Adipocyte (in vitro differentiated cells): ENCODE measurements around the gene CAMTA1.

Source experiments
- DNase-seq: peaks from one replicate; pipeline ENCODE4 v3.0.0-alpha.2; 2015; ENCODE audit warnings: low read depth
- H3K27me3 ChIP-seq: replicated peaks from 2 replicates; pipeline ENCODE4 v1.7.0; 2013; ENCODE audit warnings: mild to moderate bottlenecking, low read length, moderate library complexity; ENCODE audit not compliant: control insufficient read depth, insufficient read depth
- H3K36me3 ChIP-seq: 2 replicates; pipeline ENCODE4 v1.7.0; 2013; ENCODE audit warnings: low read length, mild to moderate bottlenecking, moderate library complexity; ENCODE audit not compliant: control insufficient read depth, insufficient read depth, severe bottlenecking
- H3K4me1 ChIP-seq: 2 replicates; pipeline ENCODE4 v1.7.0; 2013; ENCODE audit warnings: mild to moderate bottlenecking, low read length, moderate library complexity; ENCODE audit not compliant: control insufficient read depth, insufficient read depth
- H3K4me3 ChIP-seq: 2 replicates; pipeline ENCODE4 v1.7.0; 2013; ENCODE audit warnings: mild to moderate bottlenecking, low read length, moderate library complexity
- H3K9ac ChIP-seq: 2 replicates; pipeline ENCODE4 v1.7.0; 2013; ENCODE audit warnings: mild to moderate bottlenecking, low read length, moderate library complexity
- H3K9me3 ChIP-seq: 2 replicates; pipeline ENCODE4 v1.7.0; 2013; ENCODE audit warnings: mild to moderate bottlenecking, low read length, moderate library complexity; ENCODE audit not compliant: control insufficient read depth

Gene CAMTA1

DNA sequence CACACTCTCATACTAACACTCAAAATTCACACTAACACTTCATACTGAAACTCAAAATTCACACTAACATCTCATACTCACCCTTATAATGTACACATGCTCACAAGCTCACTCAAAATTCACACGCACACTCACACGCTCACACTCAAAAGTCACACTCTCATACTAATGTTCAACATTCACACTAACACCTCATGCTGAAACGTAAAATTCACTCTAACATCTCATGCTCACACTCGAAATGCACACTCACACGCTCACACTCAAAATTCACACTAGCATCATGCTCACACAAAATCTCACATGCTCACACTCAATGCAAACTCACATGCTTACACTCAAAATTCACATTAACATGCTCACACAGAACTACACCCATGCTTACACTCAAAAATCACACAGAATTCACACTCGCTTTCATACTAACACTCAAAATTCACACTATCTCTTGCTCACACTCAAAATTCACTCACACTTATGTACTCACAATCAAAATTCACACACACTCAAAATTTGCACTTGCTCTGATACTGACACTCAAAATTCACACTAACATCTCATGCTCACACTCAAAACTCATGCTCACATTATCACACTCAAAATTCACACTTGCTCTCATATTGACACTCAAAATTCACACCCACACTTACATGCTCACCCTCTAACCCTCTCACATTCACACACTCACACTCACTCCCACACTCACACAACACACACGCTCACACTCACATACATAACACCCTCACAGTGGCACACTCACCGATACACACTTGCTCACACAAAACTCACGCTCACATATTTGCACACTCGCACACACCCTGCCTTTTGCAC is 721.4 kb downstream of the CAMTA1 start:
- H3K4me3 ChIP-seq: no peak overlapping the region
- peaks cover 27% of the 10 kb centered on the region for H3K27me3 ChIP-seq

DNA sequence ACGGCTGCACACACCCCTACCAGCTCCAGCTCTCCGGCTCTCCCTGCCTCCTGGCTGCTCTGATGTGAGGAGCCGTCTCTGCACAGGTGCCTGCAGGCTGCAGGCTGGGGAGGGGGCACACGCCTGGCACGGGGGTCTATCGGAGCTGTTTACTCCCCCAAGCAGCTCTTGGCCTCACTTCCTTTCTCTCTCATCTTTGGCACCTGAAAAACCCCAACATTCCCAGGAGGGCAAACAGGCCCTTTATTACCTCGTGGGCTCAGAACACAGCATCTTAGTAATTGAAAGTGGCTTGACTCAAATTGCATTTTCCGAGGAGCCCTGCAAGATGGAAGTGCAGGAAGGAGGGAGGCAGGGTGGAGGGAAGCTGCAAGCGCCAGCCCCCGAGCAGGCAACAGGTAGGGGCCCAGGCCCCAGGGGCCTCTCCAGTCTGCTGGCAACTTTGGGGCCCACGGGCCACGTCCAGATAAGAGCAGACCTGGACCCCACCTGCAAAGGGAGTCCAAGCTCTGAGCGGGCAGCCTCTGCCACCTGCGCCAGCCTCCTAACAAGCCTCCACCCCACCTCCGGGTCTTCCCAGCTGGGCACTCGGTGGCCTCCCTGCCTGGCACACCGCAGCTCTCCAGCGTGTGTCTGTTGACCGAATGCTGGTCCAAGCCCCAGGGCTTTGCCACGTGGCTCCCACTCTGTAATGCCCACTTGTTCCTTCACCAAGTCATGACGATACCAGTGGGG is 722.2 kb downstream of the CAMTA1 start:
- Histone ChIP-seq H3K9ac (no peak overlapping the region), H3K4me3 (no peak overlapping the region), H3K36me3 (no peaks in the 10 kb centered on the region), H3K27me3 (peaks cover 30% of the 10 kb centered on the region), H3K4me1 (no peaks in the 10 kb centered on the region), H3K9me3 (no peaks in the 10 kb centered on the region)
- no peak for DNase-seq

More for the DNA sequence above, 721.4 kb downstream of the CAMTA1 start:
- no peak overlapping the region for H3K9ac ChIP-seq
- H3K4me1 ChIP-seq: no peaks in the 10 kb centered on the region
- no peaks in the 10 kb centered on the region for H3K36me3 ChIP-seq
- H3K9me3 ChIP-seq: no peaks in the 10 kb centered on the region
- no peak for DNase-seq

- H3K9ac ChIP-seq: no peak overlapping the region
- no peak for DNase-seq
- no peaks in the 10 kb centered on the region for H3K36me3 ChIP-seq
- no peak overlapping the region for H3K4me3 ChIP-seq
- no peaks in the 10 kb centered on the region for H3K4me1 ChIP-seq
- H3K27me3 ChIP-seq: peaks cover 30% of the 10 kb centered on the region
- no peaks in the 10 kb centered on the region for H3K9me3 ChIP-seq
Measured at GRCh38 chr1:7508052-7508933, 723.0 kb downstream of the CAMTA1 start.

DNA sequence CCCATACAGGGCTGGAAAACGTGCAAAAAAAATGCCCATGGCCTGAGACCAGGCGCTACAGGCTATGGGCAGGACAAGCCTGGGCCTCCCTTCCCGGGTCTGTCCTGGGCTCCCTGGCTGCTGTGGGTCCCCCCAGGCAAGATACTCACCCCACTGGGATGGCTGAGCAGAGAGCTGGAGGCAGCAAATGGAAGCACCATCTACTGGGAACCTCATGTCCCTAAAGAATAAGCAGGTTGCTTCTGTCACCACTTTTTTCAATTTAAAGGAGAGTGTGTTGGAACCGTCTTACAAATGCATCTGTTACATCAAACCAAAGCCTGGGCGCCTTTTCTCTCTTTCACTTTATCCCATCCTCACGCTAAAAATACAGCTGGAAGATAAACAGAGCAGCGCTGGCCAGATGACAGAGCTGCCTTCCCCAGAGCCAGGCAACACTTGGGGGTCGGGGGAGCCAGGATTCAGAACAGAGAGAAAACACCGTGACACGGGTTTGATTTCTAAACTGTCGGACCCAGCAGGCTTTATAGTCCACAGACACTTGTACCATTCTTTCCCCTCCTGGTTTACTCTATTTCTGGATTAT is 723.8 kb downstream of the CAMTA1 start:
- Histone ChIP-seq H3K4me1 (no peaks in the 10 kb centered on the region), H3K36me3 (no peaks in the 10 kb centered on the region), H3K9me3 (no peaks in the 10 kb centered on the region), H3K27me3 (peaks cover 31% of the 10 kb centered on the region), H3K4me3 (no peak overlapping the region), H3K9ac (no peak overlapping the region)
- DNase-seq: no peak

- DNase-seq: no peak
- H3K36me3 ChIP-seq: no peaks in the 10 kb centered on the region
- H3K27me3 ChIP-seq: peaks cover 36% of the 10 kb centered on the region
- H3K4me1 ChIP-seq: no peaks in the 10 kb centered on the region
- H3K4me3 ChIP-seq: no peak overlapping the region
- H3K9me3 ChIP-seq: no peaks in the 10 kb centered on the region
- no peak overlapping the region for H3K9ac ChIP-seq
Measured at GRCh38 chr1:7509598-7509997, 724.3 kb downstream of the CAMTA1 start.

- Histone ChIP-seq H3K4me1 (no peaks in the 10 kb centered on the region), H3K36me3 (no peaks in the 10 kb centered on the region), H3K27me3 (peaks cover 39% of the 10 kb centered on the region), H3K9me3 (no peaks in the 10 kb centered on the region), H3K4me3 (no peak overlapping the region), H3K9ac (no peak overlapping the region)
- no peak for DNase-seq
Measured at GRCh38 chr1:7510389-7510931, 725.2 kb downstream of the CAMTA1 start.

- DNase-seq: no peak
- H3K4me3 ChIP-seq: no peak overlapping the region
- no peaks in the 10 kb centered on the region for H3K36me3 ChIP-seq
- peaks cover 41% of the 10 kb centered on the region for H3K27me3 ChIP-seq
- no peaks in the 10 kb centered on the region for H3K9me3 ChIP-seq
- no peaks in the 10 kb centered on the region for H3K4me1 ChIP-seq
- no peak overlapping the region for H3K9ac ChIP-seq
Measured at GRCh38 chr1:7511381-7511780, 726.1 kb downstream of the CAMTA1 start.

- Histone ChIP-seq H3K4me3 (no peak overlapping the region), H3K4me1 (no peaks in the 10 kb centered on the region), H3K9ac (no peak overlapping the region), H3K27me3 (peaks cover 55% of the 10 kb centered on the region), H3K36me3 (no peaks in the 10 kb centered on the region), H3K9me3 (no peaks in the 10 kb centered on the region)
- no peak for DNase-seq
Measured at GRCh38 chr1:7513081-7513480, 727.8 kb downstream of the CAMTA1 start.

DNA sequence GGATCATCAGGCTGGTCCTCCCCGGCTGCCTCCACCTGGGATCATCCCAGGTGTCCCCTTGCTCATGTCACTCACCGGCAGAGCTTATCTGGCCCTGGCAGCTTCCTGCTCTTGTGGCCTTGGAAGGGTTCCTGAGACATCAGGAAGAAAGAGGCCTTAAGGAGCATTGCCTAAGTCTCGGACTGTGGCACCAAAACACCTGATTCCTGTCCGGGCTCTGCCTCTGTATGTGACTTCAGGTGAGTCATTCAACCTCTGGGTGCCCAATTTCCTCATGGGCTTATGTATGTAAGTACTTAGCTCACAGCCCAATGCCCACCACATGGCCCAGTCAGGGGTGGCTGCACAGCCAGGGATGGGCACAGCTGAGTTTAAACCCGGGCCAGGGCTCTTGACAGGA is 729.9 kb downstream of the CAMTA1 start:
- Histone ChIP-seq H3K36me3 (no peaks in the 10 kb centered on the region), H3K9me3 (no peaks in the 10 kb centered on the region), H3K9ac (no peak overlapping the region), H3K27me3 (peaks cover 61% of the 10 kb centered on the region), H3K4me3 (no peak overlapping the region), H3K4me1 (no peaks in the 10 kb centered on the region)
- DNase-seq: no peak

GRCh38 chr1:7515904-7516303 is 730.6 kb downstream of the CAMTA1 start:
- Histone ChIP-seq H3K4me3 (no peak overlapping the region), H3K9me3 (no peaks in the 10 kb centered on the region), H3K4me1 (no peaks in the 10 kb centered on the region), H3K36me3 (no peaks in the 10 kb centered on the region), H3K27me3 (peaks cover 57% of the 10 kb centered on the region), H3K9ac (no peak overlapping the region)
- no peak for DNase-seq
